GM10248 (cell line): ENCODE measurements around the gene POLRMT.

Experiments
- CTCF ChIA-PET: fragments of 300-600 bp; sonication (Branson Sonifier 250); formaldehyde crosslinking; extraction: SDS; loops from one replicate; lab custom pipeline; 2021; ENCODE audit warnings: antibody characterized with exemption; lab: Yijun Ruan, JAX
- POLR2A ChIA-PET: fragments of 350-650 bp; sonication (Branson Sonifier 250); formaldehyde crosslinking; extraction: SDS; loops from one replicate; lab custom pipeline; 2020; ENCODE audit warnings: antibody characterized with exemption; lab: Yijun Ruan, JAX
- DNase-seq: peaks from one replicate; pipeline ENCODE4 v3.0.0; 2012; ENCODE audit errors: extremely low spot score
- TF ChIP-seq, protein P1 (sequence below): IDR thresholded peaks from 2 replicates; pipeline ENCODE4 v1.5.1; 2012; ENCODE audit warnings: mild to moderate bottlenecking, low read depth; ENCODE audit errors: extremely low read depth, missing control alignments, control extremely low read depth

The POLRMT gene

GRCh38 chr19:678791-679388 lies 45.6 kb upstream of the POLRMT start:
- POLR2A ChIA-PET = no interaction called here
- CTCF ChIA-PET = interaction anchor here (1.2 to 2.9 kb wide), 6 partner anchors 9 to 173 kb away, joined by 3 to 17 read pairs (median 4); partner anchors contain the start of gene RNF126
- DNase-seq = no peak
- TF ChIP-seq, protein P1, sequence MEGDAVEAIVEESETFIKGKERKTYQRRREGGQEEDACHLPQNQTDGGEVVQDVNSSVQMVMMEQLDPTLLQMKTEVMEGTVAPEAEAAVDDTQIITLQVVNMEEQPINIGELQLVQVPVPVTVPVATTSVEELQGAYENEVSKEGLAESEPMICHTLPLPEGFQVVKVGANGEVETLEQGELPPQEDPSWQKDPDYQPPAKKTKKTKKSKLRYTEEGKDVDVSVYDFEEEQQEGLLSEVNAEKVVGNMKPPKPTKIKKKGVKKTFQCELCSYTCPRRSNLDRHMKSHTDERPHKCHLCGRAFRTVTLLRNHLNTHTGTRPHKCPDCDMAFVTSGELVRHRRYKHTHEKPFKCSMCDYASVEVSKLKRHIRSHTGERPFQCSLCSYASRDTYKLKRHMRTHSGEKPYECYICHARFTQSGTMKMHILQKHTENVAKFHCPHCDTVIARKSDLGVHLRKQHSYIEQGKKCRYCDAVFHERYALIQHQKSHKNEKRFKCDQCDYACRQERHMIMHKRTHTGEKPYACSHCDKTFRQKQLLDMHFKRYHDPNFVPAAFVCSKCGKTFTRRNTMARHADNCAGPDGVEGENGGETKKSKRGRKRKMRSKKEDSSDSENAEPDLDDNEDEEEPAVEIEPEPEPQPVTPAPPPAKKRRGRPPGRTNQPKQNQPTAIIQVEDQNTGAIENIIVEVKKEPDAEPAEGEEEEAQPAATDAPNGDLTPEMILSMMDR = no peak

GRCh38 chr19:677601-678436 lies 44.5 kb upstream of the POLRMT start:
- no peak for DNase-seq
- ChIA-PET CTCF (interaction anchor here (0.9 to 2.9 kb wide), 5 partner anchors 9 to 172 kb away, joined by 3 to 9 read pairs (median 3); partner anchors contain the start of gene RNF126), POLR2A (interaction anchor here (0.6 kb wide), 1 partner anchor 23 kb away, joined by 3 read pairs; no protein-coding TSS in a partner anchor)
- TF ChIP-seq, protein P1 = no peak

GRCh38 chr19:677201-677600 lies 43.9 kb upstream of the POLRMT start:
- no peak for DNase-seq
- TF ChIP-seq, protein P1 = no peak
- ChIA-PET CTCF (interaction anchor here (1.0 to 2.9 kb wide), 3 partner anchors 10 to 57 kb away, joined by 3 to 9 read pairs (median 4); partner anchors contain the start of gene RNF126), POLR2A (interaction anchor here (0.6 kb wide), 1 partner anchor 22 kb away, joined by 3 read pairs; no protein-coding TSS in a partner anchor)

GRCh38 chr19:676339-677105 lies 43.2 kb upstream of the POLRMT start, which contains the start of gene FSTL3:
Gene FSTL3 (plus strand): TSS chr19:676392. CDS start chr19:676424, 32 bp downstream.
- TF ChIP-seq, protein P1 = no peak
- CTCF ChIA-PET = interaction anchor here (1.0 to 1.7 kb wide), 3 partner anchors 10 to 58 kb away, joined by 3 to 5 read pairs (median 4); partner anchors contain the start of gene RNF126
- no peak for DNase-seq

DNA sequence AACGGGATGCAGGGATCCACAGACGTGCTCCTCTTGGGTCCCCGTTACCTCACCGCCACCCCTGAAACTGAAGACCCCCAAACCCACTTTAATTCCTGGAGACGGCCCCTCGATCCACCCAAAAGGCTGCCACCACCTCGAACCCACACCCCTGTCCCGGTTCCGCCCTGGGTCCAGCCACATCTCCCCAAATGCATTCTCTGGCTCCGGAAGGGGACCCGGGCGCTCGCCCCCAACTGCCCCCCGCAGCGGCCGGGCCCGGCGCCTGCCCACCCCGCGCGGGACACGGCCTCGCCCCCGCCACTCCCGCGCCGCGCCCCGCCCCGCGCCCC lies 42.6 kb upstream of the POLRMT start:
- ChIA-PET CTCF (interaction anchor here (1.1 to 1.7 kb wide), 2 partner anchors 10 to 58 kb away, joined by 4 to 5 read pairs; no protein-coding TSS in a partner anchor), POLR2A (no interaction called here)
- TF ChIP-seq, protein P1 = no peak
- no peak for DNase-seq

More at GRCh38 chr19:676339-677105, 43.2 kb upstream of the POLRMT start, which contains the start of gene FSTL3:
- POLR2A ChIA-PET = no interaction called here
